ENCODE data around the gene SRM.
"Not testable (repeated sequence)": the region's sequence is repeated elsewhere in the genome, so short reads cannot be mapped to it uniquely, and the experiment has no call there.

The SRM gene
- total RNA-seq = 12.8 to 30.4 reads per million in 2 donors

GRCh38 chr1:11059968-11060830 lies at the start of gene SRM:
SRM (minus strand) TSS chr1:11060018; CDS start chr1:11059943, 75 bp downstream.
- peak; percentile 86 for DNase-seq

GRCh38 chr1:11109047-11109760 lies 49.4 kb upstream of the SRM start:
- no peak for DNase-seq

GRCh38 chr1:11107599-11107998 lies 47.8 kb upstream of the SRM start:
- no peak for DNase-seq

GRCh38 chr1:11105586-11105985 lies 45.8 kb upstream of the SRM start:
- DNase-seq = no peak

GRCh38 chr1:11101347-11101746 lies 41.5 kb upstream of the SRM start:
- no peak for DNase-seq

- DNase-seq = not testable (repeated sequence)
These were observed 41.0 kb upstream of the SRM start for GRCh38 chr1:11100806-11101205.

- DNase-seq = no peak
These were observed 40.3 kb upstream of the SRM start for GRCh38 chr1:11100149-11100493.

- peak; percentile 95 for DNase-seq
These were observed 39.7 kb upstream of the SRM start, which contains the start of gene EXOSC10 for GRCh38 chr1:11099310-11100148. EXOSC10 (minus strand) TSS chr1:11099869; CDS start chr1:11099831, 38 bp downstream.

- DNase-seq = no peak
These were observed 39.1 kb upstream of the SRM start for GRCh38 chr1:11098931-11099309.

- DNase-seq = not testable (repeated sequence)
These were observed 24.0 kb upstream of the SRM start for GRCh38 chr1:11083784-11084183.

- DNase-seq = no peak
These were observed 21.1 kb upstream of the SRM start for GRCh38 chr1:11080931-11081330.

GRCh38 chr1:11078631-11079030 lies 18.8 kb upstream of the SRM start:
- no peak for DNase-seq

GRCh38 chr1:11073398-11073797 lies 13.6 kb upstream of the SRM start:
- DNase-seq = not testable (repeated sequence)

- DNase-seq = no peak
These were observed 12.5 kb upstream of the SRM start for GRCh38 chr1:11072216-11072917.

GRCh38 chr1:11071463-11072215 lies 11.8 kb upstream of the SRM start:
- DNase-seq = no peak

- DNase-seq = no peak
These were observed 11.1 kb upstream of the SRM start for GRCh38 chr1:11070876-11071275.

- no peak for DNase-seq
These were observed 9.0 kb upstream of the SRM start for GRCh38 chr1:11068600-11069473.

GRCh38 chr1:11067716-11068599 lies 8.1 kb upstream of the SRM start:
- DNase-seq = no peak

GRCh38 chr1:11065796-11066195 lies 6.0 kb upstream of the SRM start:
- DNase-seq = no peak

GRCh38 chr1:11064942-11065341 lies 5.1 kb upstream of the SRM start:
- DNase-seq = no peak
